ENCODE data around the gene CCDC184.
A peak's percentile ranks its signal among the peaks of the same experiment; 100 is the strongest.

Gene CCDC184

GRCh38 chr12:48176417-48176751 is 7.1 kb upstream of the CCDC184 start:
- peak; percentile 30 for ATAC-seq

GRCh38 chr12:48177982-48178381 is 5.5 kb upstream of the CCDC184 start:
- ATAC-seq, result no peak

More at GRCh38 chr12:48176417-48176751, 7.1 kb upstream of the CCDC184 start:
- TF ChIP-seq CSDC2 (CRISPR knock-in tag; IDR thresholded peaks at IDR 0.05) (no peak), ESRRG (CRISPR knock-in tag; IDR thresholded peaks at IDR 0.05) (no peak), ZNF70 (CRISPR knock-in tag; IDR thresholded peaks at IDR 0.05) (no peak), ZC3H10 (CRISPR knock-in tag; IDR thresholded peaks at IDR 0.05) (no peak), BACH2 (CRISPR knock-in tag; IDR thresholded peaks at IDR 0.05; ENCODE audit: borderline replicate concordance) (no peak), TCF4 (CRISPR knock-in tag; IDR thresholded peaks at IDR 0.05; ENCODE audit: borderline replicate concordance) (no peak), ZNF8 (CRISPR knock-in tag; IDR thresholded peaks at IDR 0.05) (no peak), TSHZ2 (CRISPR knock-in tag; IDR thresholded peaks at IDR 0.05) (no peak), OSR1 (CRISPR knock-in tag; IDR thresholded peaks at IDR 0.05) (no peak), ZFP30 (CRISPR knock-in tag; IDR thresholded peaks at IDR 0.05) (no peak), PATZ1 (CRISPR knock-in tag; IDR thresholded peaks at IDR 0.05; ENCODE audit: borderline replicate concordance) (no peak), ZFP3 (CRISPR knock-in tag; IDR thresholded peaks at IDR 0.05) (no peak)

GRCh38 chr12:48179466-48179865 is 4.0 kb upstream of the CCDC184 start:
- TF ChIP-seq ZC3H10 (CRISPR knock-in tag; IDR thresholded peaks at IDR 0.05), result no peak
- TF ChIP-seq CSDC2 (CRISPR knock-in tag; IDR thresholded peaks at IDR 0.05), result no peak
- TF ChIP-seq CREB5 (CRISPR knock-in tag; IDR thresholded peaks at IDR 0.05; ENCODE audit: low read depth), result no peak
- TF ChIP-seq PATZ1 (CRISPR knock-in tag; IDR thresholded peaks at IDR 0.05; ENCODE audit: borderline replicate concordance), result no peak
- no peak for TF ChIP-seq CSRNP3 (CRISPR knock-in tag; IDR thresholded peaks at IDR 0.05)
- no peak for TF ChIP-seq POU6F1 (CRISPR knock-in tag; IDR thresholded peaks at IDR 0.05; ENCODE audit: borderline replicate concordance, low read depth)
- TF ChIP-seq BACH2 (CRISPR knock-in tag; IDR thresholded peaks at IDR 0.05; ENCODE audit: borderline replicate concordance), result no peak
- no peak for TF ChIP-seq SNAI2 (CRISPR knock-in tag; IDR thresholded peaks at IDR 0.05)
- no peak for TF ChIP-seq ZNF70 (CRISPR knock-in tag; IDR thresholded peaks at IDR 0.05)
- no peak for ATAC-seq

More at GRCh38 chr12:48177982-48178381, 5.5 kb upstream of the CCDC184 start:
- TF ChIP-seq OSR1 (CRISPR knock-in tag; IDR thresholded peaks at IDR 0.05), result no peak

GRCh38 chr12:48180424-48180823 is 3.0 kb upstream of the CCDC184 start:
- ATAC-seq, result no peak
- TF ChIP-seq CSDC2 (CRISPR knock-in tag; IDR thresholded peaks at IDR 0.05), result no peak
- TF ChIP-seq TSHZ2 (CRISPR knock-in tag; IDR thresholded peaks at IDR 0.05), result no peak
- no peak for TF ChIP-seq GLIS3 (CRISPR knock-in tag; IDR thresholded peaks at IDR 0.05)
- no peak for TF ChIP-seq ZNF565 (CRISPR knock-in tag; conservative IDR thresholded peaks at IDR 0.05; ENCODE audit: low read depth)
- TF ChIP-seq PPARA (CRISPR knock-in tag; IDR thresholded peaks at IDR 0.05; ENCODE audit: borderline replicate concordance), result no peak
- no peak for TF ChIP-seq TCF4 (CRISPR knock-in tag; IDR thresholded peaks at IDR 0.05; ENCODE audit: borderline replicate concordance)
- no peak for TF ChIP-seq ZNF8 (CRISPR knock-in tag; IDR thresholded peaks at IDR 0.05)
- TF ChIP-seq CREB5 (CRISPR knock-in tag; IDR thresholded peaks at IDR 0.05; ENCODE audit: low read depth), result no peak
- TF ChIP-seq ZFP30 (CRISPR knock-in tag; IDR thresholded peaks at IDR 0.05), result no peak
- no peak for TF ChIP-seq TOX (CRISPR knock-in tag; IDR thresholded peaks at IDR 0.05; ENCODE audit: borderline replicate concordance)

Measured in SK-N-SH treated with all-trans-retinoic acid at 6 μM for 48 hours (cell line).